Mesothelial cell of epicardium (in vitro differentiated cells): ENCODE data around the gene GMDS. TPM values are rescaled to one million over a fixed set of nuclear protein-coding genes. Genes with fewer than 3 reads are reported as not detected.

Experiments used
- DNase-seq, 2 experiments: peaks; one replicate each; pipeline ENCODE4 v3.0.0; 2021; ENCODE audit warnings: low spot score in 2 of 2; ENCODE audit not compliant: unreplicated experiment in 2 of 2
- H3K27ac Mint-ChIP-seq: 2 replicates; pipeline ENCODE4 v1.8.0; 2021; ENCODE audit warnings: mixed read lengths
- H3K27me3 Mint-ChIP-seq: 2 replicates; pipeline ENCODE4 v1.8.0; 2021; ENCODE audit warnings: low read depth, mixed read lengths
- H3K36me3 Mint-ChIP-seq: 2 replicates; pipeline ENCODE4 v1.8.0; 2021; ENCODE audit warnings: mixed read lengths
- H3K4me1 Mint-ChIP-seq: 2 replicates; pipeline ENCODE4 v1.8.0; 2021; ENCODE audit warnings: mixed read lengths
- H3K4me3 Mint-ChIP-seq: 2 replicates; pipeline ENCODE4 v1.8.0; 2021; ENCODE audit warnings: mild to moderate bottlenecking, moderate library complexity, mixed read lengths
- H3K9me3 Mint-ChIP-seq: 2 replicates; pipeline ENCODE4 v1.8.0; 2021; ENCODE audit warnings: mixed read lengths
- total RNA-seq: library from RNA; stranded (reverse); gene quantifications from 3 replicates; pipeline ENCODE4 v1.2.1, GENCODE V29; 2021
- TF ChIP-seq, protein P1 (sequence below): fragments of 200-600 bp; sonication (generic); IDR thresholded peaks from one replicate; pipeline ENCODE4 v1.5.0; 2021; ENCODE audit warnings: antibody characterized with exemption; ENCODE audit not compliant: unreplicated experiment

The GMDS gene
- total RNA-seq, 1 donor from 2014 or later: 39.9 TPM

DNA sequence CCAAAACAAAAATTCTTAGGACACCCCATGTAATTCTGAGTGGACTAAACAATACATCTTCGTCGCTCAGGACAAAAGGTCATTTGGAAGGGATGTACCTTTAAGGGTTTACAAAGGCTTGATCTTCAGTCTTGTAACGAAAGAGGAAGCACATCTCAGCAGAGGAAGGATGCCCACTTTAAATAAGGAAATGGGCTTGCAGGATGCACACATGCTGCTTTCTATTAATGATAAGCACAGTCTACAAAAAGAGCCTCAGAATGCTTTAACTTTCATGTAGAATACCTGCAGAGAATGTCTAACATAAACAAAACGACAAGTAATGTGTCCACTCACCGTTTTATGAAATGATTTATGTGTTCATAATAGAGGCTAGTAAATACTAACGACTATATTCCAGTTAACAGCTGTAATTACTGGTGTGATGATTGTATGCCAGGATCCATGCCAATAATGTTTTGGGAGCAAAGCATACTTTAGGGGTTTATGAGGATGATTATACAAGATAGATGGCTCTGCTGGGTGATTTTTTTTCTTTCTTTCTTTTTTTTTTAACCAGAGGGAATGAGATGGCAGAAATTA is 216.9 kb downstream of the GMDS start:
- H3K4me1 Mint-ChIP-seq: peaks cover 34% of the 10 kb centered on the region
- H3K36me3 Mint-ChIP-seq: no peaks in the 10 kb centered on the region
- no peaks in the 10 kb centered on the region for H3K9me3 Mint-ChIP-seq
- no peak overlapping the region for H3K27ac Mint-ChIP-seq
- DNase-seq: no peak
- peaks cover 8% of the 10 kb centered on the region for H3K27me3 Mint-ChIP-seq
- no peak overlapping the region for H3K4me3 Mint-ChIP-seq
- TF ChIP-seq, protein P1, sequence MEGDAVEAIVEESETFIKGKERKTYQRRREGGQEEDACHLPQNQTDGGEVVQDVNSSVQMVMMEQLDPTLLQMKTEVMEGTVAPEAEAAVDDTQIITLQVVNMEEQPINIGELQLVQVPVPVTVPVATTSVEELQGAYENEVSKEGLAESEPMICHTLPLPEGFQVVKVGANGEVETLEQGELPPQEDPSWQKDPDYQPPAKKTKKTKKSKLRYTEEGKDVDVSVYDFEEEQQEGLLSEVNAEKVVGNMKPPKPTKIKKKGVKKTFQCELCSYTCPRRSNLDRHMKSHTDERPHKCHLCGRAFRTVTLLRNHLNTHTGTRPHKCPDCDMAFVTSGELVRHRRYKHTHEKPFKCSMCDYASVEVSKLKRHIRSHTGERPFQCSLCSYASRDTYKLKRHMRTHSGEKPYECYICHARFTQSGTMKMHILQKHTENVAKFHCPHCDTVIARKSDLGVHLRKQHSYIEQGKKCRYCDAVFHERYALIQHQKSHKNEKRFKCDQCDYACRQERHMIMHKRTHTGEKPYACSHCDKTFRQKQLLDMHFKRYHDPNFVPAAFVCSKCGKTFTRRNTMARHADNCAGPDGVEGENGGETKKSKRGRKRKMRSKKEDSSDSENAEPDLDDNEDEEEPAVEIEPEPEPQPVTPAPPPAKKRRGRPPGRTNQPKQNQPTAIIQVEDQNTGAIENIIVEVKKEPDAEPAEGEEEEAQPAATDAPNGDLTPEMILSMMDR: no peak

DNA sequence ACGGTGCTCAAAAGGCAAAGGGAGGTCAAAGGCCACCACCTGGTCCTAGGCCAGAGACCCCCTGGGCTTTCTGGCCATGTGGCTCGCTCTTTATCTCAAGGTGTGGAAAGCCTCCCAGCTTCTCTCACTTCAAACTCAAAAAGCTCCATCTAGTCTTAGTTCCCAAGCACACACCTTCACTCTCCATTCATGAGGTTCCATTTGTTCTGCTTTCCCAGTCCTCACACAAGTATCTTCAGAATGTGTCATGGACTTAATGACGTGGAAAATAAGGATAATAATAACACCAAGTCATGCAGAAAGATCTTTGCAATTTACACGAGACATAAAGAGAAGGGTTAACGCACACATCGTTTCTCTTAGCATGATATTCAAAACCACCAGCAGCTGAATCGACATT is 219.3 kb downstream of the GMDS start:
- TF ChIP-seq, protein P1: no peak
- Mint-ChIP-seq H3K27me3 (peaks cover 8% of the 10 kb centered on the region), H3K27ac (no peak overlapping the region), H3K4me1 (peaks cover 45% of the 10 kb centered on the region), H3K36me3 (no peaks in the 10 kb centered on the region), H3K4me3 (no peak overlapping the region), H3K9me3 (no peaks in the 10 kb centered on the region)
- DNase-seq: no peak

DNA sequence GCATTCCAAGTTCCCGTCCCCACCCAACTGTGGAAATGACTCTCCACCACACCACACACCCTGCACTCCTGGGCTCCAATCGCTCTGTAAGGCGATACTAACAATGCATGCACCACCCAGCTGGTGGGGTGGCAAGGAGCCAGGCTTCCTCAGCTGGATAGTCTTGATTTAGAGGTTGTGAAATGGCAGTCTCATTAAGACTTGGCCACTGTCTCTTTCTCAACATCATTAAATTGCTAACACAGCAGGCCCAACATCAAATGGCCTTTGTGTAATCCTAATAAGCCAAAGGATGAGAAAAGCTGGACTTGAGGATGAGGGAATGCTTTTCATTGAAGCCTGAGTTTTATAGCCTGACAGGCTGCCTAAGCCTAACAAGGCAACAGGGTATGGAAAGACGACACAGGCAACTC is 223.7 kb downstream of the GMDS start:
- Mint-ChIP-seq H3K36me3 (peaks cover 4% of the 10 kb centered on the region), H3K27ac (no peak overlapping the region), H3K9me3 (peaks cover 3% of the 10 kb centered on the region), H3K4me1 (peaks cover 25% of the 10 kb centered on the region), H3K4me3 (no peak overlapping the region), H3K27me3 (peaks cover 7% of the 10 kb centered on the region)
- no peak for DNase-seq
- TF ChIP-seq, protein P1: no peak

DNA sequence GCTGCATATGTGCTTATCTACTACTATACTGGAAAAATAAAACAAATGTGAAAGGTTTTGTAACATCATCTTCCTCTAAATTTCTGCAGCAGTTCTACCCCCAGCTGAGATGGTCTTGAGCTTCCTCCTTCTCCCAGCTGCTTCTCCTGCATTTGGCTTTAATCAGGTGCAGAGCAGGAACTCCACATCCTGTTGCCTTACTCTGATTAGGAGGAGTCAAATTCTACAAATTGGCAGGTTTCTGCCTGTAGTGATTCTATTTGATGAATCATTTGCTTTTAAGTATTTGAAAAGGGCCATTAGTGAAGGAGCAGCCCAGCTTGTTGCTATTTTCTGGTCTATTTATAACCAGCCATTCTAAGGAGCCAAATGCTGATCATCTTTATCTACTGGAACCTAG is 224.5 kb downstream of the GMDS start:
- peaks cover 3% of the 10 kb centered on the region for H3K27me3 Mint-ChIP-seq
- peaks cover 9% of the 10 kb centered on the region for H3K9me3 Mint-ChIP-seq
- H3K4me1 Mint-ChIP-seq: peaks cover 25% of the 10 kb centered on the region
- no peak overlapping the region for H3K27ac Mint-ChIP-seq
- TF ChIP-seq, protein P1: no peak
- no peak for DNase-seq
- H3K4me3 Mint-ChIP-seq: no peak overlapping the region
- H3K36me3 Mint-ChIP-seq: peaks cover 8% of the 10 kb centered on the region

DNA sequence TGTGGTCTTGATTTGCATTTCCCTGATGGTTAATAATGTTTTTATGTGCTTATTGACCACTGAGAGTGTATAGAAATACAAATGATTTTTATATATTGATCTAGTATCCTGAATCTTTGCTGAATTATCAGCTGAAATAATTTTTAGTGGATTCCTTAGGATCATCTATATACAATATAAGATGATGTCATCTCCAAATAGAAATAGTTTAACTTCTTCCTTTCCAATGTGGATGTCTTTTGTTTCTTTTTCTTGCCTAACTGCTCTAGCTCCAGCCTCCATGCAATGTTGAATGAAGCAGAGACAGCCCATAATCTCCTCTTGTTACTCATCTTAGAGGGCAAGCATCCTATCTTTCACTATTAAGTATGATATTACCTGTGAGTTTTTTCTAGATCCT is 226.4 kb downstream of the GMDS start:
- no peak overlapping the region for H3K27ac Mint-ChIP-seq
- no peak overlapping the region for H3K4me3 Mint-ChIP-seq
- DNase-seq: no peak
- TF ChIP-seq, protein P1: no peak
- peaks cover 18% of the 10 kb centered on the region for H3K36me3 Mint-ChIP-seq
- peaks cover 26% of the 10 kb centered on the region for H3K9me3 Mint-ChIP-seq
- peaks cover 3% of the 10 kb centered on the region for H3K27me3 Mint-ChIP-seq
- peaks cover 21% of the 10 kb centered on the region for H3K4me1 Mint-ChIP-seq

DNA sequence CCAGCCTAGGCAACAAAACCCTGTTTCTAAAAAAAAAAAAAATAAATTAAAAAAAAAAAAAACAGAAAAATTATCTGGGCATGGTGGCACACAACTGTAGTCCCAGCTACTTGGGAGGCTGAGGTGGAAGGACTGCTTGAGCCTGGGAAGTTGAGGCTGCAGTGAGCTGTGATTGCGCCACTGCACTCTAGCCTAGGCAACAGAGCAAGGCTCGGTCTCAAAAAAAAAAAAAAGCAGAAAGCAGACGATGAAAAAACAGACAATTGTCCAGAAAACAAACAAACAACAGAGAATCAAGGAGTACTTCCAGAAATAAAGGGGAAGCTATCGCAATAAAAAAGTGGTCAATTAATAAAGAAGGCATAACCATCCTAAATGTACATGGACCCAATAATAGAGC is 229.4 kb downstream of the GMDS start:
- no peak for DNase-seq
- TF ChIP-seq, protein P1: no peak
- Mint-ChIP-seq H3K4me1 (peaks cover 4% of the 10 kb centered on the region), H3K27me3 (no peaks in the 10 kb centered on the region), H3K4me3 (no peak overlapping the region), H3K27ac (no peak overlapping the region), H3K36me3 (peaks cover 29% of the 10 kb centered on the region), H3K9me3 (peaks cover 42% of the 10 kb centered on the region)
